H1 (cell line): Measurements from ENCODE around the gene ZNF280B. TPM values are rescaled to one million over a fixed set of nuclear protein-coding genes. Genes with fewer than 3 reads are reported as not detected.

Experiments
- HDAC2 ChIP-seq, 2 experiments: fragments of 300-600 bp in 1 of 2; sonication (generic) in 1 of 2; IDR thresholded peaks; 2 replicates each; pipeline ENCODE4 v1.6.1; 2011 to 2012; ENCODE audit warnings: low read depth in 2 of 2, low read length in 2 of 2, mild to moderate bottlenecking in 2 of 2, moderate library complexity in 2 of 2, borderline replicate concordance in 1 of 2, inconsistent platforms in 1 of 2
- polyA plus RNA-seq, 7 experiments: library from polyadenylated mRNA; depleted of rRNA in 3 of 7; stranded (reverse) in 5 of 7; unstranded in 2 of 7; fragments of >200 nt in 5 of 7; fragments of 200-250 nt in 2 of 7; gene quantifications; 1 replicate in 5 of 7; 2 replicates in 1 of 7; 4 replicates in 1 of 7; pipeline versions ENCODE4 v1.2.1 to v1.2.3, GENCODE V29; 2011 to 2013; ENCODE audit warnings: missing spikeins in 2 of 7, mixed read lengths in 2 of 7
- total RNA-seq: library from RNA; stranded (reverse); fragmentation: NEBNext Ultra II Directional; extraction: Animal tissue kit (Norgen Biotek cat#: 25700); gene quantifications from 2 replicates; pipeline ENCODE4 v1.2.1, GENCODE V29; 2021
- TF ChIP-seq, protein P1 (sequence below): fragments of 300-600 bp; sonication (generic); IDR thresholded peaks from 2 replicates; pipeline ENCODE4 v1.7.1; 2012; ENCODE audit warnings: low read length, moderate library complexity, mild to moderate bottlenecking, inconsistent platforms; ENCODE audit not compliant: insufficient replicate concordance

ZNF280B gene
- total and polyA plus RNA-seq, 2 of the 8 experiments (the other 6 are each of a cell fraction or from before 2014, with no cell fraction given) = 4.8 to 11.7 TPM

- no peak for TF ChIP-seq HDAC2 (IDR thresholded peaks at IDR 0.05; ENCODE audit: borderline replicate concordance in 1 of 2, low read depth in 2 of 2, low read length in 2 of 2)
- TF ChIP-seq, protein P1, sequence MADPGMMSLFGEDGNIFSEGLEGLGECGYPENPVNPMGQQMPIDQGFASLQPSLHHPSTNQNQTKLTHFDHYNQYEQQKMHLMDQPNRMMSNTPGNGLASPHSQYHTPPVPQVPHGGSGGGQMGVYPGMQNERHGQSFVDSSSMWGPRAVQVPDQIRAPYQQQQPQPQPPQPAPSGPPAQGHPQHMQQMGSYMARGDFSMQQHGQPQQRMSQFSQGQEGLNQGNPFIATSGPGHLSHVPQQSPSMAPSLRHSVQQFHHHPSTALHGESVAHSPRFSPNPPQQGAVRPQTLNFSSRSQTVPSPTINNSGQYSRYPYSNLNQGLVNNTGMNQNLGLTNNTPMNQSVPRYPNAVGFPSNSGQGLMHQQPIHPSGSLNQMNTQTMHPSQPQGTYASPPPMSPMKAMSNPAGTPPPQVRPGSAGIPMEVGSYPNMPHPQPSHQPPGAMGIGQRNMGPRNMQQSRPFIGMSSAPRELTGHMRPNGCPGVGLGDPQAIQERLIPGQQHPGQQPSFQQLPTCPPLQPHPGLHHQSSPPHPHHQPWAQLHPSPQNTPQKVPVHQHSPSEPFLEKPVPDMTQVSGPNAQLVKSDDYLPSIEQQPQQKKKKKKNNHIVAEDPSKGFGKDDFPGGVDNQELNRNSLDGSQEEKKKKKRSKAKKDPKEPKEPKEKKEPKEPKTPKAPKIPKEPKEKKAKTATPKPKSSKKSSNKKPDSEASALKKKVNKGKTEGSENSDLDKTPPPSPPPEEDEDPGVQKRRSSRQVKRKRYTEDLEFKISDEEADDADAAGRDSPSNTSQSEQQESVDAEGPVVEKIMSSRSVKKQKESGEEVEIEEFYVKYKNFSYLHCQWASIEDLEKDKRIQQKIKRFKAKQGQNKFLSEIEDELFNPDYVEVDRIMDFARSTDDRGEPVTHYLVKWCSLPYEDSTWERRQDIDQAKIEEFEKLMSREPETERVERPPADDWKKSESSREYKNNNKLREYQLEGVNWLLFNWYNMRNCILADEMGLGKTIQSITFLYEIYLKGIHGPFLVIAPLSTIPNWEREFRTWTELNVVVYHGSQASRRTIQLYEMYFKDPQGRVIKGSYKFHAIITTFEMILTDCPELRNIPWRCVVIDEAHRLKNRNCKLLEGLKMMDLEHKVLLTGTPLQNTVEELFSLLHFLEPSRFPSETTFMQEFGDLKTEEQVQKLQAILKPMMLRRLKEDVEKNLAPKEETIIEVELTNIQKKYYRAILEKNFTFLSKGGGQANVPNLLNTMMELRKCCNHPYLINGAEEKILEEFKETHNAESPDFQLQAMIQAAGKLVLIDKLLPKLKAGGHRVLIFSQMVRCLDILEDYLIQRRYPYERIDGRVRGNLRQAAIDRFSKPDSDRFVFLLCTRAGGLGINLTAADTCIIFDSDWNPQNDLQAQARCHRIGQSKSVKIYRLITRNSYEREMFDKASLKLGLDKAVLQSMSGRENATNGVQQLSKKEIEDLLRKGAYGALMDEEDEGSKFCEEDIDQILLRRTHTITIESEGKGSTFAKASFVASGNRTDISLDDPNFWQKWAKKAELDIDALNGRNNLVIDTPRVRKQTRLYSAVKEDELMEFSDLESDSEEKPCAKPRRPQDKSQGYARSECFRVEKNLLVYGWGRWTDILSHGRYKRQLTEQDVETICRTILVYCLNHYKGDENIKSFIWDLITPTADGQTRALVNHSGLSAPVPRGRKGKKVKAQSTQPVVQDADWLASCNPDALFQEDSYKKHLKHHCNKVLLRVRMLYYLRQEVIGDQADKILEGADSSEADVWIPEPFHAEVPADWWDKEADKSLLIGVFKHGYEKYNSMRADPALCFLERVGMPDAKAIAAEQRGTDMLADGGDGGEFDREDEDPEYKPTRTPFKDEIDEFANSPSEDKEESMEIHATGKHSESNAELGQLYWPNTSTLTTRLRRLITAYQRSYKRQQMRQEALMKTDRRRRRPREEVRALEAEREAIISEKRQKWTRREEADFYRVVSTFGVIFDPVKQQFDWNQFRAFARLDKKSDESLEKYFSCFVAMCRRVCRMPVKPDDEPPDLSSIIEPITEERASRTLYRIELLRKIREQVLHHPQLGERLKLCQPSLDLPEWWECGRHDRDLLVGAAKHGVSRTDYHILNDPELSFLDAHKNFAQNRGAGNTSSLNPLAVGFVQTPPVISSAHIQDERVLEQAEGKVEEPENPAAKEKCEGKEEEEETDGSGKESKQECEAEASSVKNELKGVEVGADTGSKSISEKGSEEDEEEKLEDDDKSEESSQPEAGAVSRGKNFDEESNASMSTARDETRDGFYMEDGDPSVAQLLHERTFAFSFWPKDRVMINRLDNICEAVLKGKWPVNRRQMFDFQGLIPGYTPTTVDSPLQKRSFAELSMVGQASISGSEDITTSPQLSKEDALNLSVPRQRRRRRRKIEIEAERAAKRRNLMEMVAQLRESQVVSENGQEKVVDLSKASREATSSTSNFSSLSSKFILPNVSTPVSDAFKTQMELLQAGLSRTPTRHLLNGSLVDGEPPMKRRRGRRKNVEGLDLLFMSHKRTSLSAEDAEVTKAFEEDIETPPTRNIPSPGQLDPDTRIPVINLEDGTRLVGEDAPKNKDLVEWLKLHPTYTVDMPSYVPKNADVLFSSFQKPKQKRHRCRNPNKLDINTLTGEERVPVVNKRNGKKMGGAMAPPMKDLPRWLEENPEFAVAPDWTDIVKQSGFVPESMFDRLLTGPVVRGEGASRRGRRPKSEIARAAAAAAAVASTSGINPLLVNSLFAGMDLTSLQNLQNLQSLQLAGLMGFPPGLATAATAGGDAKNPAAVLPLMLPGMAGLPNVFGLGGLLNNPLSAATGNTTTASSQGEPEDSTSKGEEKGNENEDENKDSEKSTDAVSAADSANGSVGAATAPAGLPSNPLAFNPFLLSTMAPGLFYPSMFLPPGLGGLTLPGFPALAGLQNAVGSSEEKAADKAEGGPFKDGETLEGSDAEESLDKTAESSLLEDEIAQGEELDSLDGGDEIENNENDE = no peak
- TF ChIP-seq, all 59 proteins: peak for 0
Measured at GRCh38 chr22:22556995-22557925, 48.7 kb upstream of the ZNF280B start (continued).
